H4 (cell line): ENCODE data around the gene VPS9D1. TPM values are rescaled to one million over a fixed set of nuclear protein-coding genes. Genes with fewer than 3 reads are reported as not detected.
"Not testable (repeated sequence)": the region's sequence is repeated elsewhere in the genome, so short reads cannot be mapped to it uniquely, and the experiment has no call there.

Source experiments
- DNase-seq: peaks from one replicate; pipeline ENCODE4 v3.0.0-alpha.2; 2015; ENCODE audit warnings: low spot score
- total RNA-seq: library from RNA; depleted of rRNA; stranded (reverse); fragments of >200 nt; shearing (Covaris generic); gene quantifications from 2 replicates; pipeline ENCODE4 v1.2.3, GENCODE V29; 2014

VPS9D1 gene
- total RNA-seq, 1 experiment from 2014 or later: 4.1 TPM

- peak; percentile 5 for DNase-seq
Measured at GRCh38 chr16:89693931-89694783, 26.5 kb downstream of the VPS9D1 start.

- DNase-seq: no peak
Measured at GRCh38 chr16:89693289-89693731, 27.4 kb downstream of the VPS9D1 start.

- peak; percentile 2 for DNase-seq
Measured at GRCh38 chr16:89691986-89692569, 28.6 kb downstream of the VPS9D1 start.

GRCh38 chr16:89691231-89691985 lies 29.3 kb downstream of the VPS9D1 start:
- peak; percentile 4 for DNase-seq

GRCh38 chr16:89690392-89690901 lies 30.3 kb downstream of the VPS9D1 start:
- DNase-seq: peak; percentile 3

- not testable (repeated sequence) for DNase-seq
Measured at GRCh38 chr16:89689621-89690020, 31.1 kb downstream of the VPS9D1 start.

- DNase-seq: peak; percentile 10
Measured at GRCh38 chr16:89689142-89689541, 31.6 kb downstream of the VPS9D1 start.

DNA sequence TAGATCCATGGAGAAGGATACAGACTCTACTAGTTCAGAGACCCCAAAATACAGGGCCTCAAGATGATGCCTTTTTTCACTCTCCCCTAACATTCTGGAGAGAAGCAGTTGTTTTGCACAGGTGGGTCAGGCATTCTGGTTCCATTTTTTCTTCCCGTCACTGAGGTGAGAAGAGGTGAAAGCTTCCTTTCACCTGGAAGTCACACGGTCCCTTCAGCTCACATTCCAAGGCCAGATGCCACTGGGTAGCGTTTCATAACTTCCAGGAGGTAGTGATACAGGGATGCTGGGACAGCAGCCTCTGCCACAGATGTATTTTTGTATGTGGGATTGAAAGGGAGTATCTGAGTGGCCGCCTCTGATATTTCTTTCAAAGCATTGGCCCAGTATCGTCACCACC lies 32.3 kb downstream of the VPS9D1 start:
- DNase-seq: no peak

GRCh38 chr16:89687092-89687940 lies 33.4 kb downstream of the VPS9D1 start:
- peak; percentile 9 for DNase-seq

DNA sequence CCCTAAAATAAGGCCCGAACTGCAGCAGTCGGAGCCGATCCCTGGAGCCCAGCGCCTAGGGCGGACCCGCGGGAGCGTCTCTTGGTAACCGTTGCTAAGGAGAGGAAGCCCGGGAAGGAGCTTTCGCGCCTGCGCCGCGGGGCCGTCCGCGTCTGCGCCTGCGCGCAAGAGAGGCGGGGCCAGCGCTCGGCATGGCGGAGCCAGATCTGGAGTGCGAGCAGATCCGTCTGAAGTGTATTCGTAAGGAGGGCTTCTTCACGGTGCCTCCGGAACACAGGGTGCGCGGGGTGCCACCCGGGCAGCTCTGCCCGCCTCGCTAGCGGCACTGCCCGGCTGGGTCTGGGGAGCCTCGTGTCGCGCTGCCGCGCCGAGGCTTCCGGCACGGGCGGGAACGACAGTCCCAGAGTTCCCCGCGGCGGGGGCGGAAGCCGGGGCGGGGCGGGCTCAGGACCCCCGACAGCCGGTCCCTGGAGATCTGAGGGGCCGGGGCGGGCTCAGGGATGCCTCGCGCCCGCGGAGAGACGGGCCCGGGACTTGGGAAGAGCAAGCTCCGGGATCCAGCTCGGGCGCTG lies 34.1 kb downstream of the VPS9D1 start, which contains the start of gene CDK10:
TSS of gene CDK10 (plus strand) at position 170 of the 572 bp plus-strand sequence. CDS start at position 192, 22 bp downstream.
- DNase-seq: peak; percentile 83

DNA sequence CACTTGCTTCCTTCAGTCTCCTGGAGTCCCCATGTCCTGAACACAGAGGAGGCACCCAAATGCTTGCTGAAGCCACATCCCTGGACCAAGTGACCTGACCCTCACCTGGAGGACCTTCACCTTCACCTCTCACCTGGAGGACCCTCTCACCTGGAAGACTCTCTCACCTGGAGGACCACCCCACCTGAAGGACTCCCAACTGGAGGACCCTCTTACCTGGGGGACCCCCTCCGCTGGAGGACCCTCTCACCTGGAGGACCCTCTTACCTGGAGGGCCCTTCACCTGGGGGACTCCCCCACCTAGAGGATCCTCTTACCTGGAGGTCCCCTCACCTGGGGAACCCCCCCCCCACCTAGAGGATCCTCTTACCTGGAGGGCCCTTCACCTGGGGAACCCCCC lies 34.8 kb downstream of the VPS9D1 start:
- no peak for DNase-seq

DNA sequence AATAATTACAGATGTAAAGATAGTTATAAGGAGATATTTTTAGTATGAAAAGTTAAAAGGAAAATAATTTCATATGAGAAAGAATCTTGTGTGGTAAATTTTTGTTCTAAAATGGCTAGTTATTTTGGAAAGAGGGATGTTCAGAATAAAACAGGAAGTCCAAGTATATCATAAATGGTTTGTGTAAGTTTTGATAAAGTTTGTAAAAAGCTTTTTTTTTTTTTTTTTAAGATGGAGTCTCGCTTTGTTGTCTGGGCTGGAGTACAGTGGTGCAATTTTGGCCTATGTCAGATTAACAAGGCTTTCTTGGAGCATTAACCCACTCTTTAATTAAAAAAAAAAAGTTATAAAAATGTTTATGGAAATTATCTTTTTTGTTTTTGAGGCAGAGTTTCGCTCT lies 42.4 kb downstream of the VPS9D1 start:
- no peak for DNase-seq

DNA sequence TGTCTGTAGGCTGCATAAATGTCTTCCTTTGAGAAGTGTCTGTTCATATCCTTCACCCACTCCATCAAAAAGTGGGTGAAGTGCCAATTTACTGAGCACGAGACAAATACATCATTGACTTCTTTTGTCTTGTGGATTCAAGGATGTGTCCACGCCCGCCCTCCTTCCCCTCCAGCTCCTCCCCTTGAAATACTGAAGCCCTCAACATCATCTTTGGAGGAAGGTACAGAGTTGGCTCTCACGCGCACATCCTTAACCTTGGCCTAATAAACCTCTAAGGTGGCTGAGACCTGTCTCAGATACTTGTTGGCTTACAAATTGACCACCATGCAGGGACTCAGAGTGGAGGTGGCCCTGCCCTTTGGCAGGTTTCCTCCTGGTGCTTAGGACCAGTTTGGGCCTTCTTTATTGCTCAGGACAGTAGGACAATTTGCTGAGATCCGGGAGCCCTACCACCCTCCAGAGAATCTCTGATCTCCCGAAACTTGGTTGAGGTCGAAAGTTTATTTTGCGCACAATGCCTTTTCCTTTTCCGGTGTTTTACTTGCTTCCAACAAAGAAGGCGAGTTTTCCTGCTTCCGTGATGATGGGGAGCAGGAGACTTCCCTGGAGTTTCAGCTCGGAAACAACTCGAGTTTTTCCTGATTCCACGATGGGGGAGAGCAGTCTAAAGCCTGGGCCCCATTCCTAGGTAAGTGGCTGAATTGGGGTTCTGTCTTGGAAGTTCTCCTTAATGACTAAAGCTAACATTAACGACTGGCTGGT lies 48.3 kb downstream of the VPS9D1 start:
- no peak for DNase-seq

DNA sequence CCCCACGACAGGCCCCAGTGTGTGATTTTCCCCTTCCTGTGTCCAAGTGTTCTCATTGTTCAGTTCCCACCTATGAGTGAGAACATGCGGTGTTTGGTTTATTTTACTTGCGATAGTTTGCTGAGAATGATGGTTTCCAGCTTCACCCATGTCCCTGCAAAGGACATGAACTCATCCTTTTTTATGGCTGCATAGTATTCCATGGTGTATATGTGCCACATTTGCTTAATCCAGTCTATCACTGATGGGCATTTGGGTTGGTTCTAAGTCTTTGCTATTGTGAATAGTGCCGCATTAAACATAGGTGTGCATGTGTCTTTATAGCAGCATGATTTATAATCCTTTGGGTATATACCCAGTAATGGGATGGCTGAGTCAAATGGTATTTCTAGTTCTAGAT lies 49.1 kb downstream of the VPS9D1 start:
- DNase-seq: not testable (repeated sequence)

DNA sequence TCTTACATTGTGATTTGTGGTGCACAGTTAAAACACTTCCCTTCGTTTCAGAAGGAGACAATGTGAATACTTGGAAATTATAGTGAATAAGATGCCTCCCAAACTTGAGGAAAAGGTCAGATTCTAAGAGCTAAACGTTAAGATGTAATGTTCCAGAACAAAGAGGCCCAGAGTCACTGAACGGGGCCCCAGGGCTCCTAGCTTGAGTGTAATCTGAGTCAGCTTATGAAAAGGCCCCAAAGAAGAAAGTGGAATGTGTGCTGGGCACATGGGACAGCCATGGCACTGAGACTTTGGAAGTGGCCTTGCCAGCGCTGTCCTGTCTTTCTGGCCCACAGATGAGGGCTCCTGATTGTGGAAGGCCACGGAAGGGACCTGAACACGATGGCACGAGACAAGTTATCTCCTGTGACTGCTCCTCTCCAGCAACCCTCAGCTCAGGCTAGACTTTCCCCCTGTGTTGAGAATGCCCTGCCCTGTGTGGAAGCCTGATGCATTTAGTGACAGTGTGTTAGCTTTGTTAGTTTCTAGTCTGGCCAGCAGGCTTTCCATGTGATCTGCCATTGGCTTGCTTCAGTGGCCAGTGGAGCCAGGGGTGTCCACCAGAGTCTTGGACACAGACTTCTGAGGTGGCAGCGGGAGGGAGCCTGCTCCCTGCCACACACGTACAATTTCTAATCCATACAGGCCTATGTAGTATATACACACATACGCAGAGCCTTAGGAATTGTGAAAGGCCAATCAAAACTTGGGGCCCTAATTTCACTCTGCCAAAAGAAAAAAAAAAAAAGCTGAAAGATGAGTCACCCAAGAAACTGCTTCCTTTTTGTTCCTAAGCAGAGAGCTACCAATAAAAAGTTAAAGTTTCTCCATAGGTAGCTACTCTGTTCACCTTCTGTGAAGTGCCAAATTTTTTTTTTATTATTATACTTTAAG lies 49.9 kb downstream of the VPS9D1 start:
- DNase-seq: no peak

- DNase-seq: no peak
Measured at GRCh38 chr16:89669755-89670154, 50.9 kb downstream of the VPS9D1 start.

GRCh38 chr16:89668790-89669158 lies 51.9 kb downstream of the VPS9D1 start:
- no peak for DNase-seq

- DNase-seq: peak; percentile 2
Measured at GRCh38 chr16:89667633-89668032, 53.1 kb downstream of the VPS9D1 start.

GRCh38 chr16:89667000-89667399 lies 53.7 kb downstream of the VPS9D1 start:
- not testable (repeated sequence) for DNase-seq
